Hepatocyte (in vitro differentiated cells): Measurements from ENCODE around the gene CTNND2. TPM values are rescaled to one million over a fixed set of nuclear protein-coding genes. Genes with fewer than 3 reads are reported as not detected.

Experiments used
- DNase-seq: peaks from one replicate; pipeline ENCODE4 v3.0.0-alpha.2; 2016; ENCODE audit warnings: low spot score
- H2AFZ ChIP-seq: fragments of 200-600 bp; sonication (generic); 2 replicates; pipeline ENCODE4 v1.6.0; 2016; ENCODE audit warnings: antibody characterized with exemption, mild to moderate bottlenecking
- H3K27ac ChIP-seq: fragments of 200-600 bp; sonication (generic); 2 replicates; pipeline ENCODE4 v1.5.1; 2016; ENCODE audit warnings: mild to moderate bottlenecking
- H3K27me3 ChIP-seq: fragments of 200-600 bp; sonication (generic); 2 replicates; pipeline ENCODE4 v1.6.1; 2016
- H3K36me3 ChIP-seq: fragments of 200-600 bp; sonication (generic); replicated peaks from 2 replicates; pipeline ENCODE4 v1.5.1; 2016; ENCODE audit warnings: low read depth; ENCODE audit not compliant: insufficient read depth
- H3K4me1 ChIP-seq: fragments of 200-600 bp; sonication (generic); 2 replicates; pipeline ENCODE4 v1.5.1; 2016; ENCODE audit warnings: mild to moderate bottlenecking, moderate library complexity; ENCODE audit not compliant: insufficient read depth
- H3K4me2 ChIP-seq: fragments of 200-600 bp; sonication (generic); 2 replicates; pipeline ENCODE4 v1.6.0; 2016
- H3K4me3 ChIP-seq: fragments of 200-600 bp; sonication (generic); 2 replicates; pipeline ENCODE4 v1.5.1; 2016; ENCODE audit warnings: mild to moderate bottlenecking
- H3K79me2 ChIP-seq: fragments of 200-600 bp; sonication (generic); 2 replicates; pipeline ENCODE4 v1.6.0; 2017; ENCODE audit warnings: mild to moderate bottlenecking
- H3K9me2 ChIP-seq: fragments of 200-600 bp; sonication (generic); replicated peaks from 2 replicates; pipeline ENCODE4 v1.6.0; 2017; ENCODE audit warnings: mild to moderate bottlenecking; ENCODE audit not compliant: insufficient read depth
- H3K9me3 ChIP-seq: fragments of 200-600 bp; sonication (generic); 2 replicates; pipeline ENCODE4 v1.5.1; 2016; ENCODE audit warnings: low read depth, mild to moderate bottlenecking
- H4K20me1 ChIP-seq: fragments of 200-600 bp; sonication (generic); 2 replicates; pipeline ENCODE4 v1.6.0; 2016; ENCODE audit warnings: mild to moderate bottlenecking; ENCODE audit not compliant: insufficient read depth, poor library complexity, severe bottlenecking
- CTCF ChIP-seq: fragments of 200-600 bp; sonication (generic); IDR thresholded peaks from 2 replicates; pipeline ENCODE4 v1.5.1; 2016; ENCODE audit warnings: antibody characterized with exemption, mild to moderate bottlenecking; ENCODE audit not compliant: poor library complexity
- EZH2 ChIP-seq: fragments of 200-600 bp; sonication (generic); IDR thresholded peaks from 2 replicates; pipeline ENCODE4 v1.6.1; 2016; ENCODE audit warnings: antibody characterized with exemption, mild to moderate bottlenecking, borderline replicate concordance
- EZH2phosphoT487 ChIP-seq: fragments of 200-600 bp; sonication (generic); IDR thresholded peaks from one replicate; pipeline ENCODE4 v1.6.1; 2018; ENCODE audit warnings: antibody characterized with exemption, mild to moderate bottlenecking, low read depth, moderate library complexity; ENCODE audit not compliant: unreplicated experiment, severe bottlenecking
- WGBS: methylation state at CpG from one replicate; pipeline ENCODE4 v1.1.6; 2016; ENCODE audit warnings: low lambda C conversion rate; ENCODE audit errors: missing lambda C conversion rate; 5-methylcytosine and 5-hydroxymethylcytosine counted together
- polyA plus RNA-seq: library from polyadenylated mRNA; unstranded; fragments of >200 nt; fragmentation: Nextera tagmentation; extraction: Ambion mirVana; gene quantifications from 2 replicates; pipeline ENCODE4 v1.2.1, GENCODE V29; 2016
- total RNA-seq: library from RNA; depleted of rRNA; stranded (reverse); fragments of >200 nt; gene quantifications from 2 replicates; pipeline ENCODE4 v1.2.3, GENCODE V29; 2014

Gene CTNND2
- total and polyA plus RNA-seq, 2 experiments from 2014 or later, result 27.5 to 30.3 TPM

DNA sequence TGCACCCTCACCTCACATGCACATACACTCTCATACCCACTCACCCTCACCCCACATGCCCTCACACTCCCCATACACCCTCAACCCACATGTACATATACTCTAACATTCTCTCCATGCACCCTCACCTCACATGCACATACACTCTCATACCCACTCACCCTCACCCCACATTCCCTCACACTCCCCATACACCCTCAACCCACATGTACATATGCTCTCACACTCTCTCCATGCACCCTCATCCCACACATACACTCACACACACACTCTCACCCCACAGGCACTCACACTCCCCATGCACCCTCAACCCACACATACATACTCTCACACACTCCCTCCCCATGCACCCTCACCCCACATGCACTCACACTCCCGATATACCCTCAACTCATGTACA, 593.0 kb downstream of the CTNND2 start:
- Histone ChIP-seq H3K4me3 (no peak overlapping the region), H3K4me2 (no peak overlapping the region), H3K9me3 (no peaks in the 10 kb centered on the region), H3K36me3 (no peaks in the 10 kb centered on the region), H3K4me1 (no peaks in the 10 kb centered on the region), H3K27ac (no peak overlapping the region), H4K20me1 (no peaks in the 10 kb centered on the region), H3K9me2 (no peaks in the 10 kb centered on the region), H3K79me2 (no peaks in the 10 kb centered on the region), H3K27me3 (no peaks in the 10 kb centered on the region), H2AFZ (no peak overlapping the region)
- no CpG with 5 or more reads among the region's 1 CpG for WGBS
- TF ChIP-seq CTCF, result no peak
- no peak for DNase-seq

DNA sequence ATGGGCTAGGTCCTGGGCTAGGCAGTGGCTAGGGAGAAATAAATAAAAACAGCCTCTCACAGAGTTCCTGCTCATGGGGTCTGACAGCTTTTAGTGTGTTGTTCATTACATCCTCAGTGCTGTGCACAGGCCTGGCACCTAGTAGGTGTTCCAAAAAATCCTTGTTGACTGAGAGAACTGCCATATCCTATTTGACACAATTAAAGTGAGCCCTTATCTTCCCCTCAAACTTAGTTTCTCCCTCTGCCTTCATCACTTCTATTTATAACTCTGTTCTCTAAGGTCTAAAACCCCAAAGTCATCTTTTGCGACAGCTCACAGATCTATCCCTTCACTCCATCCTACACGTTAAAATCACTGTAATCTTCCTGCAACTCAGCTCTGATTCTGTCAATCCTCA, 594.1 kb downstream of the CTNND2 start:
- no peak for DNase-seq
- Histone ChIP-seq H3K4me2 (no peak overlapping the region), H3K9me2 (no peaks in the 10 kb centered on the region), H2AFZ (no peak overlapping the region), H4K20me1 (no peaks in the 10 kb centered on the region), H3K36me3 (no peaks in the 10 kb centered on the region), H3K79me2 (no peaks in the 10 kb centered on the region), H3K27me3 (no peaks in the 10 kb centered on the region), H3K4me3 (no peak overlapping the region), H3K27ac (no peak overlapping the region), H3K9me3 (no peaks in the 10 kb centered on the region), H3K4me1 (no peaks in the 10 kb centered on the region)
- 77% methylated on average over 2 of the region's 2 CpGs for WGBS
- TF ChIP-seq CTCF (no peak), EZH2 (no peak), EZH2phosphoT487 (no peak)

DNA sequence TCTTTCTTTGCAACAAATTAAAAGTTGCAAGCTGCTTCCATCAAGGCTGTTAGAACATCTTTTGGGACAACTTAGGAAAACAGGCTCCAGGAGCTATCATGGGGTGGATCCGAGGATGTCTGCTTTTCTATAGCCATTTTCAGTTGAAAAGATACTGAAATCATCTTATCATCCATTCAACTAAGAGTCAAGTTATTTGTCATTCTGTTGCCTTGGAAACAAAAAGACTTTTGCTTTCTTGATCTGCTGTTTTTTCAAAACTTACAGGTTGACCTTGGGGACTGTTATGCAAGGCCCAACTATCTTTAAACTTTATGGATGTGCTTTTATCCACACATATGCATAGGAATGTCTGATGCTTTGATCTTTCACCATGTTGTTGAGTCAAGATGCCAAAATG, 597.9 kb downstream of the CTNND2 start:
- Histone ChIP-seq H3K79me2 (no peaks in the 10 kb centered on the region), H2AFZ (no peak overlapping the region), H3K4me2 (no peak overlapping the region), H3K9me2 (no peaks in the 10 kb centered on the region), H3K4me1 (no peaks in the 10 kb centered on the region), H3K36me3 (no peaks in the 10 kb centered on the region), H3K9me3 (no peaks in the 10 kb centered on the region), H3K27ac (peak overlapping the region; percentile 48), H4K20me1 (no peaks in the 10 kb centered on the region), H3K27me3 (no peaks in the 10 kb centered on the region), H3K4me3 (no peak overlapping the region)
- no peak for TF ChIP-seq EZH2phosphoT487
- TF ChIP-seq EZH2, result no peak
- TF ChIP-seq CTCF, result no peak
- DNase-seq, result no peak
- WGBS, result 82% methylated on average over 1 of the region's 1 CpG

GRCh38 chr5:11305245-11305644, 599.0 kb downstream of the CTNND2 start:
- H3K4me3 ChIP-seq, result no peak overlapping the region
- H3K4me1 ChIP-seq, result no peaks in the 10 kb centered on the region
- H3K27me3 ChIP-seq, result no peaks in the 10 kb centered on the region
- no peak for DNase-seq
- H4K20me1 ChIP-seq, result no peaks in the 10 kb centered on the region
- no peaks in the 10 kb centered on the region for H3K9me3 ChIP-seq
- no peaks in the 10 kb centered on the region for H3K79me2 ChIP-seq
- no peak overlapping the region for H3K27ac ChIP-seq
- WGBS, result 93% methylated on average over 3 of the region's 3 CpGs
- no peaks in the 10 kb centered on the region for H3K9me2 ChIP-seq
- TF ChIP-seq CTCF (no peak), EZH2 (no peak), EZH2phosphoT487 (no peak)
- no peak overlapping the region for H3K4me2 ChIP-seq
- no peak overlapping the region for H2AFZ ChIP-seq
- no peaks in the 10 kb centered on the region for H3K36me3 ChIP-seq
